ENCODE data around the gene LRP1B. TPM values are rescaled to one million over a fixed set of nuclear protein-coding genes. Genes with fewer than 3 reads are reported as not detected.

Gene LRP1B
- total RNA-seq, 4 donors from 2014 or later, result 0.42 to 0.71 (median 0.65) TPM

DNA sequence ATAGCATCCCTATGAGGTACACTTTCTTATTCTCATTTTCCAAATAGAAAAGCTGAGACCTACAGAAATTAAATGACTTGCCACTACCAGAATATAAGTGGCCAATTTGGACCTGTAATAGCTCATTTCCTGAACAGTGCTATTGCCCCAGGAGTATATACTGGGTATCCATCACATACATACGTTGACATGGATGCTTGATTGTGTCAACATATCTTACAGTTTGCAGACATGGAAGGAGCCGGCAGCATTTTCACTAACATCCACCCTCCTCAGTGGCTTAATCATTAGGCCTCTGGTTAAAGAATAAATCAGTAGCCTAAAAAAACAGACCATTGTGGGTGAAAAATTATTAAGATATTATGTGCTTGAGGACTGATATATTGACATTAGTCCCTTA is 829.3 kb downstream of the LRP1B start:
- TF ChIP-seq POLR2A (IDR thresholded peaks at IDR 0.05; ENCODE audit: low read depth) (no peak), POLR2AphosphoS5 (IDR thresholded peaks at IDR 0.05) (no peak), EP300 (IDR thresholded peaks at IDR 0.05) (no peak)
- TF ChIP-seq, protein P1, sequence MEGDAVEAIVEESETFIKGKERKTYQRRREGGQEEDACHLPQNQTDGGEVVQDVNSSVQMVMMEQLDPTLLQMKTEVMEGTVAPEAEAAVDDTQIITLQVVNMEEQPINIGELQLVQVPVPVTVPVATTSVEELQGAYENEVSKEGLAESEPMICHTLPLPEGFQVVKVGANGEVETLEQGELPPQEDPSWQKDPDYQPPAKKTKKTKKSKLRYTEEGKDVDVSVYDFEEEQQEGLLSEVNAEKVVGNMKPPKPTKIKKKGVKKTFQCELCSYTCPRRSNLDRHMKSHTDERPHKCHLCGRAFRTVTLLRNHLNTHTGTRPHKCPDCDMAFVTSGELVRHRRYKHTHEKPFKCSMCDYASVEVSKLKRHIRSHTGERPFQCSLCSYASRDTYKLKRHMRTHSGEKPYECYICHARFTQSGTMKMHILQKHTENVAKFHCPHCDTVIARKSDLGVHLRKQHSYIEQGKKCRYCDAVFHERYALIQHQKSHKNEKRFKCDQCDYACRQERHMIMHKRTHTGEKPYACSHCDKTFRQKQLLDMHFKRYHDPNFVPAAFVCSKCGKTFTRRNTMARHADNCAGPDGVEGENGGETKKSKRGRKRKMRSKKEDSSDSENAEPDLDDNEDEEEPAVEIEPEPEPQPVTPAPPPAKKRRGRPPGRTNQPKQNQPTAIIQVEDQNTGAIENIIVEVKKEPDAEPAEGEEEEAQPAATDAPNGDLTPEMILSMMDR (IDR thresholded peaks at IDR 0.05), result no peak
- no peaks in the 10 kb centered on the region for H3K4me1 ChIP-seq
- WGBS, result 88% methylated on average over 2 of the region's 2 CpGs
- no peak overlapping the region for H3K27ac ChIP-seq (replicated peaks in 1 of 4)
- no peak for DNase-seq (ENCODE audit: extremely low spot score)
- H3K9me3 ChIP-seq, result no peaks in the 10 kb centered on the region
- intact Hi-C loops (cut with DNase I), result no loop called here
- H3K36me3 ChIP-seq, result no peaks in the 10 kb centered on the region
- no peaks in the 10 kb centered on the region for H3K27me3 ChIP-seq
- no peak overlapping the region for H3K4me3 ChIP-seq

DNA sequence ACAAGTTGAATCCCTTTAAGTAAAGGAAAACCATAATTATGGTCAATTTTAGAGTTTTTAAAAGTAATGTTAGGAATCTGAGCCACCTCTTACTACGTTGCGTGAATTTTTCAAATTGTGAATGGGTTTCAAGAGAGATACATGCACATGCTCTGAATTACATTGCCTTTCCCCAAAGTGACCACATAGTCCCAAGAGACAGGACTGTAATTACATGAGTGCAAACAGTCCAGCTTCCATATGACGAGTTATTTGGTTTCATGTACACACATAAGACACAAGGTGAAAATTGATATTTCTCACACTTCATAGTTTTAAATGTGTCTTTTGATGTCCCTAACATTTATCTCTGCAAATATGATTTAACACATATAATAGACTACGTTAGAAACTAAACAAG is 850.8 kb downstream of the LRP1B start:
- DNase-seq (ENCODE audit: extremely low spot score), result no peak
- Histone ChIP-seq H3K9me3 (no peaks in the 10 kb centered on the region), H3K4me1 (no peaks in the 10 kb centered on the region), H3K4me3 (no peak overlapping the region), H3K27me3 (no peaks in the 10 kb centered on the region), H3K27ac (replicated peaks in 1 of 4) (no peak overlapping the region), H3K36me3 (no peaks in the 10 kb centered on the region)
- 91% methylated on average over 4 of the region's 4 CpGs for WGBS
- intact Hi-C loops (cut with DNase I), result no loop called here
- no peak for TF ChIP-seq POLR2A (IDR thresholded peaks at IDR 0.05; ENCODE audit: low read depth)
- TF ChIP-seq POLR2AphosphoS5 (IDR thresholded peaks at IDR 0.05), result no peak
- TF ChIP-seq EP300 (IDR thresholded peaks at IDR 0.05), result no peak
- TF ChIP-seq, protein P1 (IDR thresholded peaks at IDR 0.05), result no peak

DNA sequence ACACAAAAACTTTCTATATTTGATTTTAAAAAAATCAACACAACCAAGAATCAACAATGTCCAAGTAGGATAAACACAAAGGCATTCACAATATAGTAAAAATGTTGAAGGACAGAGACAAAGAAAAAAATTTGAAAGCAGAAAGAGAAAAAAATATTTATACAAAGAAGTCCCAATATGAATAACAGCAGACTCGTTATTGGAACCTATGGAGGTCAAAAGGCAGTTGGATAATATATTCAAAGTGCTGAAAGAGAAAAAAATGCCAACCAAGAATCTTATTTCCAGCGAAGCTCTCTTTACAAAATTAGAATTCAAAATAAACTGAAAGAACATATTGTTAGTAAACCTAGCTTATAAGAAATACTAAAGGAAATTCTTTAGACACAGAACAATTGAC is 859.5 kb downstream of the LRP1B start:
- WGBS, result 87% methylated on average over 2 of the region's 2 CpGs
- no peak for TF ChIP-seq EP300 (IDR thresholded peaks at IDR 0.05)
- no peak for TF ChIP-seq POLR2A (IDR thresholded peaks at IDR 0.05; ENCODE audit: low read depth)
- TF ChIP-seq, protein P1 (IDR thresholded peaks at IDR 0.05), result no peak
- TF ChIP-seq POLR2AphosphoS5 (IDR thresholded peaks at IDR 0.05), result no peak
- no peaks in the 10 kb centered on the region for H3K36me3 ChIP-seq
- no peak overlapping the region for H3K4me3 ChIP-seq
- H3K27me3 ChIP-seq, result no peaks in the 10 kb centered on the region
- peaks cover 0 to 12% (median 8%) of the 10 kb centered on the region in 4 donors for H3K9me3 ChIP-seq
- intact Hi-C loops (cut with DNase I), result no loop called here
- no peaks in the 10 kb centered on the region for H3K4me1 ChIP-seq
- no peak for DNase-seq (ENCODE audit: extremely low spot score)
- H3K27ac ChIP-seq (replicated peaks in 1 of 4), result no peak overlapping the region

DNA sequence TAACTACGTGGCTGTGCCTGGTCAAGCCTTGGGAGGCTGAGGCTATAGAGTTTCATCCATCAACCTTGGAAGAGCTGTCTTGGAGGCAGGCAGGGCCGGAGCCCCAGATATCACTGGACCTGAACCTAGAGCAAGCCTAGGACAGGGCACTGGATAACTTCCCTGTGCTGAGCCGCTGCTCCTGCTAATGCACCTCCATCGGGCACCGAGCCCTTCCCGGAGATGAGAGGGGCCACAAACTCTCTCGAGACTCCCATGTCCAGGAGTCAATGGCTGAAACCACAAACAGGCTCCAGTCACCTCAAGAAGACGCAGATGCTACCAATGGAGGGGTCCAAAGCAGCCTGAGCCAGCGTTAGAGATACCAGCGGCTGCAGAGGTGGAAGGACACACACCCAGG is 866.0 kb downstream of the LRP1B start:
- DNase-seq (ENCODE audit: extremely low spot score), result no peak
- no peaks in the 10 kb centered on the region for H3K9me3 ChIP-seq
- no peaks in the 10 kb centered on the region for H3K36me3 ChIP-seq
- H3K4me3 ChIP-seq, result no peak overlapping the region
- H3K27me3 ChIP-seq, result no peaks in the 10 kb centered on the region
- H3K27ac ChIP-seq (replicated peaks in 1 of 4), result no peak overlapping the region
- H3K4me1 ChIP-seq, result no peaks in the 10 kb centered on the region
- TF ChIP-seq EP300 (IDR thresholded peaks at IDR 0.05), result no peak
- TF ChIP-seq POLR2AphosphoS5 (IDR thresholded peaks at IDR 0.05), result no peak
- TF ChIP-seq, protein P1 (IDR thresholded peaks at IDR 0.05), result no peak
- WGBS, result 84% methylated on average over 8 of the region's 10 CpGs
- intact Hi-C loops (cut with DNase I), result no loop called here

DNA sequence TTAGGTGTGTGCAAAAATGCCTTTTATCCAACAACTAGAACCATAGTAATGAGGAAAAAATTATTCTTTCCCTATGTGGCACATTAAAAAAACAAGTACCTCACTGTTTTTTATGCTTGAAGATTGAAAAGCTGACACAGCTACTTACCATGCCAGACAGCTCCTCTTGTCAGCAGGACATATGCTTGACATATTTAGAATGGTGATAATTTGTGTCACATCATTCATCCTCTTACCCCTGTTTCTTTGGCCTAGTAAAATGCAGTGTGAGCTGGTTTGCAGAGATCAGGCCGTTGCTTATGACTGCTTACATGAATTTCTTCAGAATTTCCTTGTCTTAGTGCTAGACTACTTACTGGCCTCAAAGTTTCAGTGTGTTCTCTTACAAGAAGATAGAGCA is 869.9 kb downstream of the LRP1B start:
- H3K4me3 ChIP-seq, result no peak overlapping the region
- no peak overlapping the region for H3K27ac ChIP-seq (replicated peaks in 1 of 4)
- no peaks in the 10 kb centered on the region for H3K4me1 ChIP-seq
- no peak for DNase-seq (ENCODE audit: extremely low spot score)
- intact Hi-C loops (cut with DNase I), result no loop called here
- H3K27me3 ChIP-seq, result no peaks in the 10 kb centered on the region
- no peaks in the 10 kb centered on the region for H3K36me3 ChIP-seq
- H3K9me3 ChIP-seq, result no peaks in the 10 kb centered on the region
- TF ChIP-seq POLR2A (IDR thresholded peaks at IDR 0.05; ENCODE audit: low read depth), result no peak
- TF ChIP-seq, protein P1 (IDR thresholded peaks at IDR 0.05), result no peak
- TF ChIP-seq EP300 (IDR thresholded peaks at IDR 0.05), result no peak
- TF ChIP-seq POLR2AphosphoS5 (IDR thresholded peaks at IDR 0.05), result no peak
- WGBS, result 70% methylated on average over 1 of the region's 1 CpG

All from esophagus muscularis mucosa (tissue), 4 donors.